ENCODE results near the gene RFXANK. TPM values are rescaled to one million over a fixed set of nuclear protein-coding genes. Genes with fewer than 3 reads are reported as not detected.

RFXANK gene
- total and polyA plus RNA-seq, 9 of the 15 experiments (the other 6 are each of a cell fraction or from before 2014, with no cell fraction given), result 68.6 to 181 (median 150) TPM

DNA sequence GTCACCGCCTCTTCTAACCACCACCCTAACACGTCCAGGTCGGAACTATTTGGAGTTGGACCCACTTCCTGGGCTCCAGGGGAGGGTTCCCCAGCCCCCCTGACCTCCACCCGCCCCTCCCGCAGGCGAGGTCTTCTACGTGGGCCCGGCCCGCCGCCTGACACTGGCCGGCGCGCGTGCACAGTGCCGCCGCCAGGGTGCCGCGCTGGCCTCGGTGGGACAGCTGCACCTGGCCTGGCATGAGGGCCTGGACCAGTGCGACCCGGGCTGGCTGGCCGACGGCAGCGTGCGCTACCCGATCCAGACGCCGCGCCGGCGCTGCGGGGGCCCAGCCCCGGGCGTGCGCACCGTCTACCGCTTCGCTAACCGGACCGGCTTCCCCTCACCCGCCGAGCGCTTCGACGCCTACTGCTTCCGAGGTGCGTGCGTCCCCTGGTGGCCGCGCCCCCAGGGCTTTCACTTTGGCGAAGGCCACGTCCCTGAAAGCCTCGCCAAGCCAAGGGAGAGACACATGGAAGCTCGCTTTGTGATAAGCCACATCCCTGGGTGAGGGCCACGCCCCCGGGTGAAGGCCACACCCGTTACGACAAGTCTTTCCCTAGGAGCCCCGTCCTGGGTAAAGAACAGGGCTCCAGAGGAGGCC, 32.9 kb downstream of the RFXANK start (continued):
- TF ChIP-seq, protein P1, sequence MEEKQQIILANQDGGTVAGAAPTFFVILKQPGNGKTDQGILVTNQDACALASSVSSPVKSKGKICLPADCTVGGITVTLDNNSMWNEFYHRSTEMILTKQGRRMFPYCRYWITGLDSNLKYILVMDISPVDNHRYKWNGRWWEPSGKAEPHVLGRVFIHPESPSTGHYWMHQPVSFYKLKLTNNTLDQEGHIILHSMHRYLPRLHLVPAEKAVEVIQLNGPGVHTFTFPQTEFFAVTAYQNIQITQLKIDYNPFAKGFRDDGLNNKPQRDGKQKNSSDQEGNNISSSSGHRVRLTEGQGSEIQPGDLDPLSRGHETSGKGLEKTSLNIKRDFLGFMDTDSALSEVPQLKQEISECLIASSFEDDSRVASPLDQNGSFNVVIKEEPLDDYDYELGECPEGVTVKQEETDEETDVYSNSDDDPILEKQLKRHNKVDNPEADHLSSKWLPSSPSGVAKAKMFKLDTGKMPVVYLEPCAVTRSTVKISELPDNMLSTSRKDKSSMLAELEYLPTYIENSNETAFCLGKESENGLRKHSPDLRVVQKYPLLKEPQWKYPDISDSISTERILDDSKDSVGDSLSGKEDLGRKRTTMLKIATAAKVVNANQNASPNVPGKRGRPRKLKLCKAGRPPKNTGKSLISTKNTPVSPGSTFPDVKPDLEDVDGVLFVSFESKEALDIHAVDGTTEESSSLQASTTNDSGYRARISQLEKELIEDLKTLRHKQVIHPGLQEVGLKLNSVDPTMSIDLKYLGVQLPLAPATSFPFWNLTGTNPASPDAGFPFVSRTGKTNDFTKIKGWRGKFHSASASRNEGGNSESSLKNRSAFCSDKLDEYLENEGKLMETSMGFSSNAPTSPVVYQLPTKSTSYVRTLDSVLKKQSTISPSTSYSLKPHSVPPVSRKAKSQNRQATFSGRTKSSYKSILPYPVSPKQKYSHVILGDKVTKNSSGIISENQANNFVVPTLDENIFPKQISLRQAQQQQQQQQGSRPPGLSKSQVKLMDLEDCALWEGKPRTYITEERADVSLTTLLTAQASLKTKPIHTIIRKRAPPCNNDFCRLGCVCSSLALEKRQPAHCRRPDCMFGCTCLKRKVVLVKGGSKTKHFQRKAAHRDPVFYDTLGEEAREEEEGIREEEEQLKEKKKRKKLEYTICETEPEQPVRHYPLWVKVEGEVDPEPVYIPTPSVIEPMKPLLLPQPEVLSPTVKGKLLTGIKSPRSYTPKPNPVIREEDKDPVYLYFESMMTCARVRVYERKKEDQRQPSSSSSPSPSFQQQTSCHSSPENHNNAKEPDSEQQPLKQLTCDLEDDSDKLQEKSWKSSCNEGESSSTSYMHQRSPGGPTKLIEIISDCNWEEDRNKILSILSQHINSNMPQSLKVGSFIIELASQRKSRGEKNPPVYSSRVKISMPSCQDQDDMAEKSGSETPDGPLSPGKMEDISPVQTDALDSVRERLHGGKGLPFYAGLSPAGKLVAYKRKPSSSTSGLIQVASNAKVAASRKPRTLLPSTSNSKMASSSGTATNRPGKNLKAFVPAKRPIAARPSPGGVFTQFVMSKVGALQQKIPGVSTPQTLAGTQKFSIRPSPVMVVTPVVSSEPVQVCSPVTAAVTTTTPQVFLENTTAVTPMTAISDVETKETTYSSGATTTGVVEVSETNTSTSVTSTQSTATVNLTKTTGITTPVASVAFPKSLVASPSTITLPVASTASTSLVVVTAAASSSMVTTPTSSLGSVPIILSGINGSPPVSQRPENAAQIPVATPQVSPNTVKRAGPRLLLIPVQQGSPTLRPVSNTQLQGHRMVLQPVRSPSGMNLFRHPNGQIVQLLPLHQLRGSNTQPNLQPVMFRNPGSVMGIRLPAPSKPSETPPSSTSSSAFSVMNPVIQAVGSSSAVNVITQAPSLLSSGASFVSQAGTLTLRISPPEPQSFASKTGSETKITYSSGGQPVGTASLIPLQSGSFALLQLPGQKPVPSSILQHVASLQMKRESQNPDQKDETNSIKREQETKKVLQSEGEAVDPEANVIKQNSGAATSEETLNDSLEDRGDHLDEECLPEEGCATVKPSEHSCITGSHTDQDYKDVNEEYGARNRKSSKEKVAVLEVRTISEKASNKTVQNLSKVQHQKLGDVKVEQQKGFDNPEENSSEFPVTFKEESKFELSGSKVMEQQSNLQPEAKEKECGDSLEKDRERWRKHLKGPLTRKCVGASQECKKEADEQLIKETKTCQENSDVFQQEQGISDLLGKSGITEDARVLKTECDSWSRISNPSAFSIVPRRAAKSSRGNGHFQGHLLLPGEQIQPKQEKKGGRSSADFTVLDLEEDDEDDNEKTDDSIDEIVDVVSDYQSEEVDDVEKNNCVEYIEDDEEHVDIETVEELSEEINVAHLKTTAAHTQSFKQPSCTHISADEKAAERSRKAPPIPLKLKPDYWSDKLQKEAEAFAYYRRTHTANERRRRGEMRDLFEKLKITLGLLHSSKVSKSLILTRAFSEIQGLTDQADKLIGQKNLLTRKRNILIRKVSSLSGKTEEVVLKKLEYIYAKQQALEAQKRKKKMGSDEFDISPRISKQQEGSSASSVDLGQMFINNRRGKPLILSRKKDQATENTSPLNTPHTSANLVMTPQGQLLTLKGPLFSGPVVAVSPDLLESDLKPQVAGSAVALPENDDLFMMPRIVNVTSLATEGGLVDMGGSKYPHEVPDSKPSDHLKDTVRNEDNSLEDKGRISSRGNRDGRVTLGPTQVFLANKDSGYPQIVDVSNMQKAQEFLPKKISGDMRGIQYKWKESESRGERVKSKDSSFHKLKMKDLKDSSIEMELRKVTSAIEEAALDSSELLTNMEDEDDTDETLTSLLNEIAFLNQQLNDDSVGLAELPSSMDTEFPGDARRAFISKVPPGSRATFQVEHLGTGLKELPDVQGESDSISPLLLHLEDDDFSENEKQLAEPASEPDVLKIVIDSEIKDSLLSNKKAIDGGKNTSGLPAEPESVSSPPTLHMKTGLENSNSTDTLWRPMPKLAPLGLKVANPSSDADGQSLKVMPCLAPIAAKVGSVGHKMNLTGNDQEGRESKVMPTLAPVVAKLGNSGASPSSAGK (IDR thresholded peaks at IDR 0.05), result peak; percentile 98
- peak; percentile 81 for TF ChIP-seq SMC3 (conservative IDR thresholded peaks at IDR 0.05; ENCODE audit: insufficient read depth, low read depth, low read length)
- TF ChIP-seq, protein P2, sequence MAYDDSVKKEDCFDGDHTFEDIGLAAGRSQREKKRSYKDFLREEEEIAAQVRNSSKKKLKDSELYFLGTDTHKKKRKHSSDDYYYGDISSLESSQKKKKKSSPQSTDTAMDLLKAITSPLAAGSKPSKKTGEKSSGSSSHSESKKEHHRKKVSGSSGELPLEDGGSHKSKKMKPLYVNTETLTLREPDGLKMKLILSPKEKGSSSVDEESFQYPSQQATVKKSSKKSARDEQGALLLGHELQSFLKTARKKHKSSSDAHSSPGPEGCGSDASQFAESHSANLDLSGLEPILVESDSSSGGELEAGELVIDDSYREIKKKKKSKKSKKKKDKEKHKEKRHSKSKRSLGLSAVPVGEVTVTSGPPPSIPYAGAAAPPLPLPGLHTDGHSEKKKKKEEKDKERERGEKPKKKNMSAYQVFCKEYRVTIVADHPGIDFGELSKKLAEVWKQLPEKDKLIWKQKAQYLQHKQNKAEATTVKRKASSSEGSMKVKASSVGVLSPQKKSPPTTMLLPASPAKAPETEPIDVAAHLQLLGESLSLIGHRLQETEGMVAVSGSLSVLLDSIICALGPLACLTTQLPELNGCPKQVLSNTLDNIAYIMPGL (CRISPR knock-in tag; IDR thresholded peaks at IDR 0.05), result peak; percentile 92
- TF ChIP-seq, protein P3, sequence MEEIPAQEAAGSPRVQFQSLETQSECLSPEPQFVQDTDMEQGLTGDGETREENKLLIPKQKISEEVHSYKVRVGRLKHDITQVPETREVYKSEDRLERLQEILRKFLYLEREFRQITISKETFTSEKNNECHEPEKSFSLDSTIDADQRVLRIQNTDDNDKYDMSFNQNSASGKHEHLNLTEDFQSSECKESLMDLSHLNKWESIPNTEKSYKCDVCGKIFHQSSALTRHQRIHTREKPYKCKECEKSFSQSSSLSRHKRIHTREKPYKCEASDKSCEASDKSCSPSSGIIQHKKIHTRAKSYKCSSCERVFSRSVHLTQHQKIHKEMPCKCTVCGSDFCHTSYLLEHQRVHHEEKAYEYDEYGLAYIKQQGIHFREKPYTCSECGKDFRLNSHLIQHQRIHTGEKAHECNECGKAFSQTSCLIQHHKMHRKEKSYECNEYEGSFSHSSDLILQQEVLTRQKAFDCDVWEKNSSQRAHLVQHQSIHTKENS (CRISPR knock-in tag; IDR thresholded peaks at IDR 0.05), result no peak
- TF ChIP-seq, protein P4, sequence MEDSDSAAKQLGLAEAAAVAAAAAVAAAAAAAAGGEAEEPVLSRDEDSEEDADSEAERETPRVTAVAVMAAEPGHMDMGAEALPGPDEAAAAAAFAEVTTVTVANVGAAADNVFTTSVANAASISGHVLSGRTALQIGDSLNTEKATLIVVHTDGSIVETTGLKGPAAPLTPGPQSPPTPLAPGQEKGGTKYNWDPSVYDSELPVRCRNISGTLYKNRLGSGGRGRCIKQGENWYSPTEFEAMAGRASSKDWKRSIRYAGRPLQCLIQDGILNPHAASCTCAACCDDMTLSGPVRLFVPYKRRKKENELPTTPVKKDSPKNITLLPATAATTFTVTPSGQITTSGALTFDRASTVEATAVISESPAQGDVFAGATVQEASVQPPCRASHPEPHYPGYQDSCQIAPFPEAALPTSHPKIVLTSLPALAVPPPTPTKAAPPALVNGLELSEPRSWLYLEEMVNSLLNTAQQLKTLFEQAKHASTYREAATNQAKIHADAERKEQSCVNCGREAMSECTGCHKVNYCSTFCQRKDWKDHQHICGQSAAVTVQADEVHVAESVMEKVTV (CRISPR knock-in tag; IDR thresholded peaks at IDR 0.05), result peak; percentile 46
- TF ChIP-seq MYBL2 (IDR thresholded peaks at IDR 0.05; ENCODE audit: low read depth), result no peak
- 0 out of 2 replicates have a peak, but pooled peaks have one; percentile 65 for TF ChIP-seq MYBL2 (CRISPR knock-in tag; IDR thresholded peaks at IDR 0.05; ENCODE audit: borderline replicate concordance)
- TF ChIP-seq ATF1 (CRISPR knock-in tag; IDR thresholded peaks at IDR 0.05), result no peak
- TF ChIP-seq ATF1 (tag; IDR thresholded peaks at IDR 0.05), result peak; percentile 82
- no peak for TF ChIP-seq SRSF3 (IDR thresholded peaks at IDR 0.05; ENCODE audit: insufficient read depth, low read length)
- TF ChIP-seq MEF2D (tag; conservative IDR thresholded peaks at IDR 0.05; ENCODE audit: low read depth), result no peak

All from K562 (cell line).